Activated T-cell treated with anti-CD3 and anti-CD28 coated beads, Interleukin-2, amount 50 U/mL, for 4 hours (primary cell): ENCODE results near the gene ETV5. TPM values are rescaled to one million over a fixed set of nuclear protein-coding genes. Genes with fewer than 3 reads are reported as not detected.

Source experiments
- ATAC-seq, 2 donors: fragments of 200-7000 bp; cut with Tn5 transposase; one replicate each; pipeline ENCODE4 v1.10.0; 2021
- DNase-seq: peaks from one replicate; pipeline ENCODE4 v3.0.0-alpha.2; 2020
- H3K27me3 Mint-ChIP-seq: one replicate; pipeline ENCODE4 v1.8.0; 2021; ENCODE audit warnings: low read depth, mixed read lengths
- H3K36me3 Mint-ChIP-seq: one replicate; pipeline ENCODE4 v1.8.0; 2022; ENCODE audit warnings: mixed read lengths; ENCODE audit not compliant: insufficient read depth
- H3K4me1 Mint-ChIP-seq: one replicate; pipeline ENCODE4 v1.8.0; 2021; ENCODE audit warnings: low read depth, mixed read lengths
- H3K4me3 Mint-ChIP-seq: one replicate; pipeline ENCODE4 v1.8.0; 2021; ENCODE audit warnings: mild to moderate bottlenecking, moderate library complexity, mixed read lengths
- H3K9me3 Mint-ChIP-seq: one replicate; pipeline ENCODE4 v1.8.0; 2021; ENCODE audit warnings: mixed read lengths
- total RNA-seq, 3 donors: library from RNA; stranded (reverse); gene quantifications; one replicate each; pipeline ENCODE4 v1.2.1, GENCODE V29; 2021

The ETV5 gene
- 1 to 10 TPM in 1 of 3 donors, under 1 TPM in 2; 0.66 to 1.2 (median 0.81) TPM for total RNA-seq

DNA sequence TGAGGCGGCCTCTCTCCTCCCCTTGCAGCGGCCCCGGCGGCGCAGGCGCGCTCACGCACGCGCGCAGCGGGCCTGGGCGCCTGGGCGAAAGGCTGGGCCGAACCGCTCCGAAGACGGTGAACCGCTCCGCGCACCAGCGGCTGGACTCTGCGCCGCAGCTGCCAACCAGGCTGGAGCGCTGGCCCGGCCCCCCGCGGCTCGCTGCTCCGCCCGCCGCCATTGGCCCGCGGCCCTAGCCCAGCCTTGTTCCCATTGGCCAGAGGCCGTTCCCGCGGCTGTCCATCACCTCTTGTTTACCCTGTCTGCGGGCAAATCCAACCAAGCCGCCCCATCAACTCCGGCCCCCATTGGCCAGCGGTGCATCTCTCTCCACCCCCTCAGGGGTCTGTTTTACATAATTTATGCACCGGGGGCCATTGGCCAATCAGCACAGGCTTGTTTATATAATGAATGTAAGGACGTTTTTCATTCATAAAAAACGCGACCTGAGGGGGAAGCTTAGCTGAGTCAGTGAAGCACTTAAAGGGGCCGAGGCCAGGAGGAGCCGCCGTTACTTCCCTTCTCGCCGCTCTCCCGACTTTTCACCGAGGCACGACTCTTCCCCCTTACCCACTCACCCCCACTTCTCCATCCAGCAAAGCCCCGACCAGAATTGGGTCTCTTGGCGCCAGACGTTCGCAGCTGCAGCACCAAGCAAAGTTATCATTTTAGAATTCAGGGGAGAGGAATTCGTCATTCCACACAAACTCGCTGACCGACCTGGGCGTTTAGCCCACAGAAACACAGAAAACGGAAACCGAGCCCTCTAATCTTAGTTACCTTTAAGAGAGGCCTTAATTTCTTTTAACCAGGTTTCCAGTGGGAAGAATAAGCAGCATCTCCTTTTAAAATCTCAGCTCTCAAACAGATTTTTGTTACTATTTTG lies at the start of gene ETV5:
Gene ETV5, minus strand, starts transcription at position 149 of the 925 bp plus-strand sequence. CDS start 3,221 bp downstream, outside the sequence.
- H3K27me3 Mint-ChIP-seq: peaks cover 84% of the 10 kb centered on the region
- H3K4me3 Mint-ChIP-seq: peak within 1 kb of the TSS; percentile 74
- H3K36me3 Mint-ChIP-seq: no peaks in the 10 kb centered on the region
- H3K4me1 Mint-ChIP-seq: peaks cover 35% of the 10 kb centered on the region
- DNase-seq (peak; percentile 78), ATAC-seq (peak; percentile 96)
- no peaks in the 10 kb centered on the region for H3K9me3 Mint-ChIP-seq

DNA sequence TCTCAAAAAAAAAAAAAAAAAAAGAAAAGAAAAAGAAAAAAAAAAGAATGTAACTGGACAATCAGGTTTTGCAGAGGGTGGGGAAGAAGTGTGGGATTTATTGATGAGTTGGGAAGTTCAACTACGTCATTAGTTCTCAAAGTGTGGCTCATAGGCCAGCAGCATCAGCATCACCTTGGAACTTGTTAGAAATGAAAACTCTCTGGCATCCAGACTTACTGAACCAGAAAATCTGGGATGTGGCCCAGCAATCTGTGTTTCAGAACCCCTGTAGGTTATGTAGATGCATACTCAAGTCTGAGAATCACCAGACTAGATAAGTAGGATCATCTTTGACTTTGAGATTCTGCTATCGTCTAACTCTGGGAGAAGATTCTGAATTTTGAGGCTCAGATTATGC lies 45.8 kb upstream of the ETV5 start:
- peaks cover 22% of the 10 kb centered on the region for H3K27me3 Mint-ChIP-seq
- no peak overlapping the region for H3K4me3 Mint-ChIP-seq
- H3K9me3 Mint-ChIP-seq: no peaks in the 10 kb centered on the region
- ATAC-seq (no peak), DNase-seq (no peak)
- peaks cover 7% of the 10 kb centered on the region for H3K4me1 Mint-ChIP-seq
- H3K36me3 Mint-ChIP-seq: no peaks in the 10 kb centered on the region

DNA sequence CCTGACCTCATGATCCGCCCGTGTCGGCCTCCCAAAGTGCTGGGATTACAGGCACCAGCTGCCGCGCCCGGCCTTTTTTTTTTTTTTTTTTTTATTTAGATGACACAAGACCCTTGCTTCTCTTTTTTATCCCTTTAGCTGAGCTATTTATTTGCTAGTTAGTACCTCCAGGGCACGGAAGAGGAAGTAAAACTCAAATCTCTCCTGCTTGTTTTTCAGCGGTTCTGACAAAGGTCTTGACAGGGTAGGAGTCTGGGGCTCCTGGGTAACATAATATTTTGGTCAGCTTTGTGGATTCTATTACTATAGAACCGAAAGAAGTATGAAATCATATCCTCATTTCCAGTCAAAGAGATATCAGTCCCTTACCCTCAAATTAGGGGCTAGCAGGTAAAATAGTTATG lies 44.0 kb upstream of the ETV5 start:
- Mint-ChIP-seq H3K9me3 (no peaks in the 10 kb centered on the region), H3K27me3 (peaks cover 27% of the 10 kb centered on the region), H3K36me3 (no peaks in the 10 kb centered on the region), H3K4me3 (no peak overlapping the region), H3K4me1 (peaks cover 7% of the 10 kb centered on the region)
- DNase-seq (no peak), ATAC-seq (peak in 1 of 2 donors; percentile 29)

DNA sequence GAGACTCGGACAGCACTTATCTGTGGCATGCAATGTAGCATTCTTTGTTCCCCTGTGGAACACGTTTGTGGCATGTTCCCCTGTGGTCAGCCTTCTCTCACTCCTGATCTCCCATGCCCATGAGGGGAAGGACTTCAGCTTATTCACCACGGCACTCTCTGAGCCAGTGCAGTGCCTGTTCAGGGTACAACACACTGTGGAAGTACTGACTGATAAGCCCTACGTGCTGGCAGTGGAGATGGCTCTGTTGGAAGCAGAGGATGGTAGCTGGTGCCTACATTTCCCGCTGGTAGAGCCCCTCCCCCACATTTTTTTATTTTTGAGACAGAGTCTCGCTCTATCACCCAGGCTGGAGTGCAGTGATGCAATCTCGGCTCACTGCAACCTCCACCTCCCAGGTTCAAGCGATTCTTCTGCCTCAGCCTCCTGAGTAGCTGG lies 43.5 kb upstream of the ETV5 start:
- Mint-ChIP-seq H3K4me1 (peaks cover 7% of the 10 kb centered on the region), H3K4me3 (no peak overlapping the region), H3K36me3 (no peaks in the 10 kb centered on the region), H3K9me3 (no peaks in the 10 kb centered on the region), H3K27me3 (peaks cover 27% of the 10 kb centered on the region)
- DNase-seq: no peak
- ATAC-seq: no peak

DNA sequence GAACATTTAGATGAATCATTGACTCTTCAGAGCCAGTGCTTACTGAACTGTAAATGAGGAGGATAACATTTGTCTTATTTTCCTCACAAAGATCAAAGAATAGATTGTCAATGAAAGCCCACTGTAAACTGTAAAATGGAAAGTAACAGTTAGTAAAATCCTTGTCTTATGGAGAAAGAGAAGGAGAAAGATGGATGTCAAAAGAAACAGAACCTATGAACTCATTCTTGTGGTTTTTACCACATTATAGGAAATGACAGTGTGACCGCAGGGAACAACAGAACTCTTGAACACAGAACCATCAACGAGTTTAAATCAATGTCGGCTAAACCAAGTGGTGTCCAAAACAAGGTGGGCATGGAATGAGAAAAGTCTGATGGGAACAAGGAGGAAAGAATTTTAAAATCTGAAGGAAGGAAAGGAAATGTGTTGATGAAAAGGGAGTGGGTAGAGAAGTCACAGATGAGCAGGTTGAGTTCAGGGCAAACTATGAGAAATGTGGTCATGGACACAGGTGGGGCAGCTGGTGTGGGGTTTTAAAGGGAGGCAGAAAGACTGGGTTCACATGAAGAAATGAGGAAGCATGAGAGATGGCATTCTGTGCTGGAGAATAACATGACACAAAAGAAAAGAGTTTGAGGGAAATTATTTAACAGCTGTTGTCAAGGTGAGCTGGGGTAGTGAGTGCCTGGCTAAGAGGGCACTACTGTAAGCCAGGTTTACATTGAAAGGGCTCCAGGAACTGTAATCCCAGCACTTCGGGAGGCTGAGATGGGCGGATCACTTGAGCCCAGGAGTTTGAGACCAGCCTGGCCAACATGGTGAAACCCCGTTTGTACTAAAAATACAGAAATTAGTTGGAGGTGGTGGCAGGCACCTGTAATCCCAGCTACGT lies 42.4 kb upstream of the ETV5 start:
- peaks cover 32% of the 10 kb centered on the region for H3K27me3 Mint-ChIP-seq
- no peak for DNase-seq

DNA sequence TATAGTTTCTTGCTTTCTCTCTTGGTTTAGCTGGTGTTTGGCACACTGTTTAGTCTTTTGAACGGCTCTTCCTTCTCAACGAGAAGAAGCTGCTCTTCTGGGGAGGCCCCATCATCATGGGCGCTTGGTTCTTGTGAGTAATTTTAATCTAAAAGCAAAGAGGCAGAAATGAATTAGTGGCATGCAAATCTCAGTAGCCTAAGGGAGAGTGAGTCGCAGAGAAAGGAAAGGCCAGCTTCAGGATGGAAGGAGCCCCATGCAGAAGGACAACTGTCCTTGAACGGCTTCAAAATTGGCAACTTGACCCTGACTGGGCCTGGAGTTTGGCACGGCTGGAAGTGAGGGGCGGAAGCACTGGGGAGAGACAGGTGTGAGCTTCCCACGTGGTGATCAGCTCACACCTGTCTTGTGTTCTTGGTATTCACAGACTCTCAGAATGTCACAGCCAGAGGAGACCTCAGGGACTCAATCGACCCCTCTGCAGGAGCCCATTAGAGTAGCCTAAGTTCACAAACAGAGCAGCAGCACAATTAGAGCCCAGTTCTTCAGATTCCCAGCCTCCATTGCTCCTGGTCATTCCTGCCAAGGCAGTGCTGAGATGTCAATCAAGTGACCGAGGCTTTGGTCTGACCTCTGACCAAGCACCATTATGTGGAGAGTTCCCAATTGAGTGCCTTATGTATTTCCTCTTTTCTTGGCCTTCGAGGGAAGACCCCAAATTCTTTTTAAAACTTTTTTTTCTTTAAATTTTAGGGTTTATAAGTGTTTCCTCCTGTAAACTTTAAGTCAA lies 41.3 kb upstream of the ETV5 start:
- H3K9me3 Mint-ChIP-seq: no peaks in the 10 kb centered on the region
- H3K27me3 Mint-ChIP-seq: peaks cover 39% of the 10 kb centered on the region
- DNase-seq: no peak
- ATAC-seq: no peak
- H3K4me3 Mint-ChIP-seq: no peak overlapping the region
- no peaks in the 10 kb centered on the region for H3K36me3 Mint-ChIP-seq
- peaks cover 7% of the 10 kb centered on the region for H3K4me1 Mint-ChIP-seq

More for the DNA sequence above, 42.4 kb upstream of the ETV5 start:
- no peaks in the 10 kb centered on the region for H3K36me3 Mint-ChIP-seq
- H3K4me1 Mint-ChIP-seq: peaks cover 7% of the 10 kb centered on the region
- peak; percentile 62 to 65 for ATAC-seq
- H3K9me3 Mint-ChIP-seq: no peaks in the 10 kb centered on the region
- H3K4me3 Mint-ChIP-seq: no peak overlapping the region

DNA sequence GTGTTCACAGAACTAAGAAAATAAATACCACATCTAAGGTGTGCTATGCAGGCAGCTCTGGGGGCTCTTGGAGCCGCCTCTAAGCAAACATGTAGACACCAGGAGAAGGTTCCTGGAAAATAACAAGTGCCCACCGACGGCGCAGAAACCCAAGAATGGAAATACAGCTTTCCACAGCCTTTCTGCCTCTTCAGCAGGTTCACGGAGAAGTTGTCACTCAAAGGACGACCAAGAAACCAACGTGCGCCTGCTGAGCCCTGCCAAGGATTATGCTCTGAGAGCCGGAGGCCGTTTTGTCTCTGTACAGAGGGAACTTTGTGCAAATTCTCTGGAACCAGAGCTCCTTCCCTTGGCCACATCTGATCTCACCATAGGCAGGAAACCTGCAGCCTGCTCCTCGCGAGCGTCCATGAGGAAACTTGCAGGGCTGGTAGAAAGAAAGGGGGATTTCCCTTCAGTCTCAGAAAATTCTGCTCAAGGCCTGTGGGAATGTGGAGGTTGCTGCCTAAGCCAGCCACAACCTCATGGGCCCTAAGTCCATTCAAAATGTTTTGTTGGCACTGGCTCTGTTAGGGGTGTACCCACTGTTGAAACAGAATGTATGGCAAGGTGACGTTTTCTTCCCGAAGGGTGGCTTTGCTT lies 40.6 kb upstream of the ETV5 start:
- Mint-ChIP-seq H3K27me3 (peaks cover 44% of the 10 kb centered on the region), H3K36me3 (no peaks in the 10 kb centered on the region), H3K9me3 (no peaks in the 10 kb centered on the region), H3K4me3 (no peak overlapping the region), H3K4me1 (peaks cover 7% of the 10 kb centered on the region)
- ATAC-seq (no peak), DNase-seq (no peak)

DNA sequence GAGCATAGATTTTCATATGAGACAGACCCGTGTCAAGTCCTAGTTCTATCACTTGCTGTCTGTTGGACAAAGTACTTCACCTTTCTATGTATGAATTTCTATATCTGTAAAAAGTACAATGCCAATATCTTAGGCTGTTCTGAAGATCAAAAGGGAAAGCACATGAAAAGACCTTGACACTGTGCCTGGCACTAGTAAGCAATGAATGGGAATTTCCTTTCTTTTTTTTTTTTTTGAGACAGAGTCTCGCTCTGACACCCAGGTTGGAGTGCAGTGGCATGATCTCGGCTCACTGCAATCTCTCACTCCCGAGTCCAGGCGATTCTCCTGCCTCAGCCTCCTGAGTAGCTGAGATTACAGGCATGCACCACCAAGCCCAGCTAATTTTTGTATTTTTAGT lies 35.4 kb upstream of the ETV5 start:
- ATAC-seq (no peak), DNase-seq (no peak)
- no peaks in the 10 kb centered on the region for H3K9me3 Mint-ChIP-seq
- H3K4me1 Mint-ChIP-seq: no peaks in the 10 kb centered on the region
- H3K36me3 Mint-ChIP-seq: no peaks in the 10 kb centered on the region
- peaks cover 39% of the 10 kb centered on the region for H3K27me3 Mint-ChIP-seq
- no peak overlapping the region for H3K4me3 Mint-ChIP-seq

DNA sequence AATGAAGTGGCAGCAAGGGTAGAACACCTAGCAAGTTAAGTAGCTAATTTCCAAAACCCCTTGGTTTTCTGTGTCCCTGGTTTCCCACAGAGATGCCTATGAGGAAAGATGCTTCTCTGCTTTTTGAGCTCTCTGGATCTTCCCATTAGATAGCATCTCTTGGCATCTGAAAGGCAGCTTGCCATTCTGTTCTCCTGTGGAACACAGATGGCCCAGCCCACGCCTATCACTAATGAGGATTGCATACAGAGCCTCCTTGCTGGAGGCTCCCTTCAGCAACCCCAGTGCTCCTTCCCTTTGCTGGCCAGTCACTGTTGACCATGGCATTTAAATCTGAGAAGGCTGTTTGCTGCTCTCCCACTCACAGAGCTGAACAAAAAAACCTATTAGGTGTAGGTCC lies 34.4 kb upstream of the ETV5 start:
- DNase-seq: no peak

DNA sequence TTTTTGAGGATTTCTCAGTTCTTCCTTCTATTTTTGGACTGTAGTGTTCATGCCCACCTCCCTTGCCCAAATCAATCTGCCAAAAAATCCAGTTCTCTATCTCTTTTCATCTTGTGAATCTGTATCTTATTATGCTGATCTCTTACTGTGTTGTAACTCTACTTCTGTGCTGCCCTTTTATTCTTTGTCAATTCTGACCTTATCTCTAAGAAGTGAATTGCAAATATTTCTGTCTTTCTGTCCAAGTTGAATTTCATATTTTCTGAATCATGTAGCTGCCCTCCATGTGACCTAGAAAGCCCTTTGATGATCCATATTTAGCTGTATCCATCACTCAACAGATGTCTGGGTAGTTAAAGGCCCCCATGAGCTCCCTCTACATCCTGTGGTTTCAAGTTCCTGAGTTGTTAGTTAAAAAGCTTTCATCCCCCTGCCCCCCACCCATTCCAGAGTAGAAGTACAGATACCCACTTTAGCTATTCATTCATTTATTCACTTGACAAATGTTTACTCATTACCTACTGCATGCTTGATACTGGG lies 33.6 kb upstream of the ETV5 start:
- DNase-seq (no peak), ATAC-seq (no peak)
- Mint-ChIP-seq H3K4me3 (no peak overlapping the region), H3K4me1 (no peaks in the 10 kb centered on the region), H3K9me3 (no peaks in the 10 kb centered on the region), H3K36me3 (no peaks in the 10 kb centered on the region), H3K27me3 (peaks cover 36% of the 10 kb centered on the region)

More for the DNA sequence above, 34.4 kb upstream of the ETV5 start:
- peaks cover 36% of the 10 kb centered on the region for H3K27me3 Mint-ChIP-seq
- no peak for ATAC-seq
- no peak overlapping the region for H3K4me3 Mint-ChIP-seq
- no peaks in the 10 kb centered on the region for H3K4me1 Mint-ChIP-seq
- no peaks in the 10 kb centered on the region for H3K9me3 Mint-ChIP-seq
- no peaks in the 10 kb centered on the region for H3K36me3 Mint-ChIP-seq

DNA sequence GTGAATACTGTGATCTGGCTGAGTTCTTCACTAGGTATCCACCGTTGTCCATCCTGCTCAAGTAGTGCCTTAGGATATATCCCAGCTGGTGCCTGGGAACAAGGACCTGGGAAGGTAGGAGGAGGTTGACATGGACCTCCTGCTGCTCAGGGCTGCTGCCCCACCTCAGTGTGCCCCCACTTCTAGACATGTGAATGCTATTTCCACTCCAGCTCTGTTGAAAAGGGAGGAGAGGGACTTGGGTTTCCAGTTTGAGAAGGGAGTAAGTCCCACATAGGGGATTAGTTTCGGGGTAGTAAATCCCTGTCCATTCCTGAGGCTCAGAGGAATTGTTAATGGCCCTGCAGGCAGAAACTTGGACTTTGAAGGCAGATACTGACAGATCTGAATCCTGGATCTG lies 32.9 kb upstream of the ETV5 start:
- no peaks in the 10 kb centered on the region for H3K36me3 Mint-ChIP-seq
- no peaks in the 10 kb centered on the region for H3K9me3 Mint-ChIP-seq
- no peak overlapping the region for H3K4me3 Mint-ChIP-seq
- DNase-seq: no peak
- no peaks in the 10 kb centered on the region for H3K4me1 Mint-ChIP-seq
- ATAC-seq: no peak
- peaks cover 32% of the 10 kb centered on the region for H3K27me3 Mint-ChIP-seq

DNA sequence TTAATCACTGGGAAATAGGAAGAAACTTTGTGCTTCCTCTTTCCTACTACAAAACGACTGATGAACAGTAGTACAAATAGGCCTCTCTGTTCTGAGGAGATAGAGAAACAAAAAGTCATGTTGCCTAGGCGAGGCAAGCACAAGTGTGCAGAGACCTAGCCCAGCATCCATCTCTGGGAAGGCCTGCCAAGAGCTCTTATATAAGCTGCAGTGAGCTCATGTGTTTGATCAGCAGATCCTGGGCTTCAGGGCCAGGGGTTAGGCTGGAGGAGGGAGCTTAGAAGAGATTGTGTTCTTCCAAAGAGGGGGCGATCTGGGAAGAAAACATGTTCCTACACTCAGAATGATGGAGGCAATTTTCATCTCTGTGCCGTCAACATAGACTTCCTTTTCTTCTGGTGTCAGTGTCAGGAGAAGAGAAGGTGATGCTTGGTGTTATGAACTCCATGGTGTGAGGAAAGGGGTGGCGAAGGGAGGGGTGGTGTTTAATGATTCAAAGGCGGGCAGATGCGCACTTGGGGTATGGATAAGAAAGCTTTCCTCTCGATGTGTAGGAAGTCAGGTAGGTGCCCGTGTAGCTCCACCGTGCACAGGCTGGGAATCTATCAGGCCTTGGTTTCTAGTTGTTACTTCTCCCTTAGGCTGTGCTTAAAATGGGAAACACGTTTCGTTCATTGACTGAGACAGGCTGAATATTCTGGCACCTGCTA lies 29.5 kb upstream of the ETV5 start:
- no peaks in the 10 kb centered on the region for H3K36me3 Mint-ChIP-seq
- H3K9me3 Mint-ChIP-seq: no peaks in the 10 kb centered on the region
- ATAC-seq (no peak), DNase-seq (no peak)
- H3K4me1 Mint-ChIP-seq: no peaks in the 10 kb centered on the region
- H3K4me3 Mint-ChIP-seq: no peak overlapping the region
- H3K27me3 Mint-ChIP-seq: peaks cover 15% of the 10 kb centered on the region
